Peyer's patch (tissue), 4 donors: ENCODE data around the gene ADCY9. TPM values are rescaled to one million over a fixed set of nuclear protein-coding genes. Genes with fewer than 3 reads are reported as not detected.
"Not testable (repeated sequence)": the region's sequence is repeated elsewhere in the genome, so short reads cannot be mapped to it uniquely, and the experiment has no call there.

Source experiments
- DNase-seq, 3 donors: peaks; one replicate each; pipeline ENCODE4 v3.0.0-alpha.2; 2017 to 2019
- H3K27ac ChIP-seq, 4 donors: fragments of 200-600 bp; sonication (generic); one replicate each; pipeline ENCODE4 v1.5.1; 2016 to 2019
- H3K27me3 ChIP-seq, 2 donors: fragments of 200-600 bp; sonication (generic); one replicate each; pipeline ENCODE4 v1.5.1; 2019
- H3K36me3 ChIP-seq, 3 donors: fragments of 200-600 bp; sonication (generic); one replicate each; pipeline ENCODE4 v1.5.1; 2016 to 2019
- H3K4me1 ChIP-seq, 4 donors: fragments of 200-600 bp; sonication (generic); one replicate each; pipeline ENCODE4 v1.5.1; 2016 to 2019
- H3K4me3 ChIP-seq, 4 donors: fragments of 200-600 bp; sonication (generic); 1 replicate in 3 of 4; 2 replicates in 1 of 4; pipeline ENCODE4 v1.5.1; 2016 to 2019; ENCODE audit warnings: mild to moderate bottlenecking in 1 of 4
- H3K9me3 ChIP-seq, 4 donors: fragments of 200-600 bp; sonication (generic); one replicate each; pipeline ENCODE4 v1.5.1; 2016 to 2019; ENCODE audit warnings: mild to moderate bottlenecking in 1 of 4
- POLR2A ChIP-seq, 2 donors: fragments of 450-650 bp; IDR thresholded peaks; one replicate each; pipeline ENCODE4 v1.5.1; 2017; ENCODE audit warnings: antibody characterized with exemption in 2 of 2, mild to moderate bottlenecking in 2 of 2, moderate library complexity in 2 of 2
- total RNA-seq, 4 donors: library from RNA; depleted of rRNA; stranded (reverse); fragments of >200 nt; gene quantifications; one replicate each; pipeline ENCODE4 v1.1.0, GENCODE V29; 2016
- TF ChIP-seq, protein P1 (sequence below), 6 experiments: fragments of 450-650 bp in 4 of 6; fragments of 200-600 bp in 2 of 6; sonication (generic) in 1 of 6; IDR thresholded peaks; one replicate each; pipeline ENCODE4 v1.5.1; 2017 to 2019; ENCODE audit warnings: antibody characterized with exemption in 6 of 6, mild to moderate bottlenecking in 3 of 6, moderate library complexity in 1 of 6

The ADCY9 gene
- total RNA-seq, 4 donors from 2014 or later, result 19.8 to 47.3 (median 44.0) TPM

DNA sequence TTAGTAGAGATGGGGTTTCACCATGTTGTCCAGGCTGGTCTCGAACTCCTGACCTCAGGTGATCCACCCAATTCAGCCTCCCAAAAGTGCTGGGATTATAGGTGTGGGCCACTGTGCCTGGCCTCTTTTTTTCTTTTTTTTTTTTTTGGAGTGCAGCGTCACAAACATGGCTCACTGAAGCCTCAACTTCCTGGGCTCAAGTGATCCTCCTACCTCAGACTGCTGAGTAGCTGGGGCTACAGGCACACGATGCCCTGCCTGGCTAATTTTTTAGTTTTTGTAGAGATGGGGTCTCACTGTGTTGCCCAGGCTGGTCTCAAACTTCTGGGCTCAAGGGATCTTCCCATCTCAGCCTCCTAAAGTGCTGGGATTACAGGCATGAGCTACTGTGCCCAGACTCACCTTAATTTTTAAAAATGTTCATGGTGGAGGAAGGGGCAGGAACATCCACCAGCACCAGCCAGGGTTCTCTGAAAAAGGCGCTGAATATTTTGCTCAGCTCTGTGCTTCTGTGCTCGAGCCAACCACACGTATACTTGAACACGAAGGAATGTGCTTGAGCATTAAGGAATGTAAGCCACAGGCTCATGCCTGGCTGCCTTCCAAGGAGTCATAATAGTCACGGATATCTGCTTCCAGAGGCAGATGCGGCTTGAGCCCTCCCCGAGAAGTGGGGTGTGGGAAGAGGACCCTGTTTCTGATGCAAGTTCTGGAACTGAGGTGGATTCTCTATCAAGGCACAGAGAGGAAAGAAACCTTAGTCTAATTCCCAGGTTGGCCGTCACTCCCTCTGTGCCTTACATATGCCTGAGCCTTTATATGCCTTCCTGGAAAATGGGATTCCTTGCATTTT is 170.3 kb downstream of the ADCY9 start:
- TF ChIP-seq, protein P1, sequence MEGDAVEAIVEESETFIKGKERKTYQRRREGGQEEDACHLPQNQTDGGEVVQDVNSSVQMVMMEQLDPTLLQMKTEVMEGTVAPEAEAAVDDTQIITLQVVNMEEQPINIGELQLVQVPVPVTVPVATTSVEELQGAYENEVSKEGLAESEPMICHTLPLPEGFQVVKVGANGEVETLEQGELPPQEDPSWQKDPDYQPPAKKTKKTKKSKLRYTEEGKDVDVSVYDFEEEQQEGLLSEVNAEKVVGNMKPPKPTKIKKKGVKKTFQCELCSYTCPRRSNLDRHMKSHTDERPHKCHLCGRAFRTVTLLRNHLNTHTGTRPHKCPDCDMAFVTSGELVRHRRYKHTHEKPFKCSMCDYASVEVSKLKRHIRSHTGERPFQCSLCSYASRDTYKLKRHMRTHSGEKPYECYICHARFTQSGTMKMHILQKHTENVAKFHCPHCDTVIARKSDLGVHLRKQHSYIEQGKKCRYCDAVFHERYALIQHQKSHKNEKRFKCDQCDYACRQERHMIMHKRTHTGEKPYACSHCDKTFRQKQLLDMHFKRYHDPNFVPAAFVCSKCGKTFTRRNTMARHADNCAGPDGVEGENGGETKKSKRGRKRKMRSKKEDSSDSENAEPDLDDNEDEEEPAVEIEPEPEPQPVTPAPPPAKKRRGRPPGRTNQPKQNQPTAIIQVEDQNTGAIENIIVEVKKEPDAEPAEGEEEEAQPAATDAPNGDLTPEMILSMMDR (IDR thresholded peaks at IDR 0.05), result no peak
- TF ChIP-seq POLR2A (IDR thresholded peaks at IDR 0.05), result no peak
- H3K9me3 ChIP-seq, result no peaks in the 10 kb centered on the region
- no peak overlapping the region for H3K27ac ChIP-seq
- H3K27me3 ChIP-seq, result no peaks in the 10 kb centered on the region
- H3K36me3 ChIP-seq, result no peaks in the 10 kb centered on the region
- DNase-seq, result no peak
- no peak overlapping the region for H3K4me3 ChIP-seq
- H3K4me1 ChIP-seq, result peaks cover 0 to 7% (median 0%) of the 10 kb centered on the region in 4 donors

DNA sequence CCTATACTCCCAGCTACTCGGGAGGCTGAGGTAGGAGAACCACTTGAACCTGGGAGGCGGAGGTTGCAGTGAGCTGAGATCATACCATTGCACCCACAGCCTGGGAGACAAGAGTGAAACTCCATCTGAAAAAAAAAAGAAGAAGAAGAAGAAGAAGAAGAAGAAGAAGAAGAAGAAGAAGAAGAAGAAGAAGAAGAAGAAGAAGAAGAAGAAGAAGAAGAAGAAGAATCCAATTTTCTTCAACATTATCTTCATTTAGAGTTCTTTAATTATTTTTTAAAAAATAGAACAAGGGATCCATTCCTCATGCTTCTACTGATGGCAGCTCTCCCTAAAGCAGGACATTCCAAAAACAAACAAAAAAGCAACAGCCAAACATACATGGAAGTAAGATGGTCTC is 171.8 kb downstream of the ADCY9 start:
- not testable (repeated sequence) for H3K27me3 ChIP-seq, H3K36me3 ChIP-seq, H3K4me1 ChIP-seq, H3K4me3 ChIP-seq, H3K9me3 ChIP-seq, H3K27ac ChIP-seq, DNase-seq

DNA sequence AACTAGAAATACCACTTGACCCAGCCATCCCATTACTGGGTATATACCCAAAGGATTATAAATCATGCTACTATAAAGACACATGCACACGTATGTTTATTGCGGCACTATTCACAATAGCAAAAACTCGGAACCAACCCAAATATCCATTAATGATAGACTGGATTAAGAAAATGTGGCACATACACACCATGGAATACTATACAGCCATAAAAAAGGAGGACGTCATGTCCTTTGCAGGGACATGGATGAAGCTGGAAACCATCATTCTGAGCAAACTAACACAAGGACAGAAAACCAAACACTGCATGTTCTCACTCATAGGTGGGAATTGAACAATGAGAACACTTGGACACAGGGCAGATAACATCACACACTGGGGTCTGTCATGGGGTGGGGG is 174.1 kb downstream of the ADCY9 start:
- not testable (repeated sequence) for H3K4me1 ChIP-seq

GRCh38 chr16:3938843-3939624 is 177.2 kb downstream of the ADCY9 start:
- H3K9me3 ChIP-seq, result no peaks in the 10 kb centered on the region
- H3K4me3 ChIP-seq, result peak overlapping the region; percentile 14 to 53 (median 44)
- H3K36me3 ChIP-seq, result no peaks in the 10 kb centered on the region
- H3K27me3 ChIP-seq, result no peaks in the 10 kb centered on the region
- TF ChIP-seq, protein P1 (IDR thresholded peaks at IDR 0.05), result peak; percentile 30 to 88 (median 70)
- no peak for TF ChIP-seq POLR2A (IDR thresholded peaks at IDR 0.05)
- peak in 2 of 3 donors; percentile 60 to 65 for DNase-seq
- H3K4me1 ChIP-seq, result peaks cover 0 to 8% (median 3%) of the 10 kb centered on the region in 4 donors
- H3K27ac ChIP-seq, result no peak overlapping the region

More for the DNA sequence above, 174.1 kb downstream of the ADCY9 start:
- not testable (repeated sequence) for H3K4me3 ChIP-seq, DNase-seq, H3K27me3 ChIP-seq, H3K36me3 ChIP-seq, H3K9me3 ChIP-seq, H3K27ac ChIP-seq

GRCh38 chr16:3938471-3938842 is 177.8 kb downstream of the ADCY9 start:
- H3K27ac ChIP-seq, result no peak overlapping the region
- no peak for DNase-seq
- no peak for TF ChIP-seq POLR2A (IDR thresholded peaks at IDR 0.05)
- TF ChIP-seq, protein P1 (IDR thresholded peaks at IDR 0.05), result no peak
- H3K9me3 ChIP-seq, result no peaks in the 10 kb centered on the region
- peaks cover 0 to 8% (median 3%) of the 10 kb centered on the region in 4 donors for H3K4me1 ChIP-seq
- H3K4me3 ChIP-seq, result peak overlapping the region in 3 of 4 donors; percentile 37 to 53 (median 50)
- H3K36me3 ChIP-seq, result no peaks in the 10 kb centered on the region
- H3K27me3 ChIP-seq, result no peaks in the 10 kb centered on the region

DNA sequence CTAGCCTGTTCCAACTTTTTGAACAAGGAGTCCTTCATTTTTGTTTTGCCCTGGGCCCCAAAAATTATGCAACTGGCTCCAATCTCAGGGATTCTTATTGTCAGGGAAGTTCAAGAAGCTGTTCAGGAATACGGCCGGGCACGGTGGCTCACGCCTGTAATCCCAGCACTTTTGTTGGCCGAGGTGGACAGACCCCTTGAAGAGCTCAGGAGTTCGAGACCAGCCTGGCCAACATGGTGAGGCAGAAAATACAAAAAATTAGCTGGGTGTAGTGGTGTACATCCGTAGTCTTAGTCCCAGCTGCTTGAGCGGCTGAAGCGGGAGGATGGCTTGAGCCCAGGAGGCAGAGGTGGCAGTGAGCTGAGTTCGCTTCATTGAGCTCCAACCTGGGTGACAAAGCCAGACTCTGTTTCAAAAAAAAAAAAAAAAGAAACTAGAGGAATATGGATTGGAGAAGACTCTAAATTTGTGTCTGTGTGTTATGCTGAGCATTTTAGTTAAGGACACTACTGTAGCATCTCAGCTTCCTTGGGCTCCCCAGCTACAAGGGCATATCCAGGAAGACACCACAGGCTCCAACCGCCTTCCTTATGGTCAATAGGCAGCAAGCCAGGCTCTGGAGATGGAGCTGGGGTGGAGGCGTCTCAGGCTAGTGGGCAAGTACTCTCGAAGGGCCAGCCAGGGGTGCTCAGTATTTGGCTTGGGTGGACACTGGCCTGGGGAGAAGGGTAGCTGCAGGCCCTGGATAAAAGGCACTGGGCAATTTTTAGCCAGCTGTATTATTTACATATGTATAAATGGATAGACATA is 179.0 kb downstream of the ADCY9 start:
- Histone ChIP-seq H3K4me3 (no peak overlapping the region), H3K9me3 (no peaks in the 10 kb centered on the region), H3K27ac (no peak overlapping the region), H3K4me1 (peaks cover 0 to 8% (median 3%) of the 10 kb centered on the region in 4 donors), H3K27me3 (no peaks in the 10 kb centered on the region), H3K36me3 (no peaks in the 10 kb centered on the region)
- DNase-seq, result no peak
- TF ChIP-seq, protein P1 (IDR thresholded peaks at IDR 0.05), result no peak
- no peak for TF ChIP-seq POLR2A (IDR thresholded peaks at IDR 0.05)
